ENCODE results near the gene ARHGEF2. TPM values are rescaled to one million over a fixed set of nuclear protein-coding genes. Genes with fewer than 3 reads are reported as not detected.

ARHGEF2 gene
- total and polyA plus RNA-seq, 2 of the 13 experiments (the other 11 are each of a cell fraction or from before 2014, with no cell fraction given): 16.1 to 32.1 TPM

GRCh38 chr1:155967341-155968050, 10.9 kb downstream of the ARHGEF2 start (continued):
- TF ChIP-seq STAT6 (CRISPR knock-in tag; IDR thresholded peaks at IDR 0.05; ENCODE audit: borderline replicate concordance) (no peak), ZNF646 (CRISPR knock-in tag; IDR thresholded peaks at IDR 0.05) (no peak), ZNF546 (CRISPR knock-in tag; conservative IDR thresholded peaks at IDR 0.05) (no peak), ZNF232 (CRISPR knock-in tag; IDR thresholded peaks at IDR 0.05; ENCODE audit: borderline replicate concordance) (peak; percentile 63; the same call in 1 of the 2 replicates), HMGXB4 (CRISPR knock-in tag; IDR thresholded peaks at IDR 0.05; ENCODE audit: borderline replicate concordance in 1 of 2, low read depth in 1 of 2) (peak; percentile 45 to 56; a peak in 2 of 4 replicates), CHD2 (IDR thresholded peaks at IDR 0.05; ENCODE audit: low read depth, low read length) (no peak), ZBTB25 (CRISPR knock-in tag; IDR thresholded peaks at IDR 0.05) (peak; percentile 76; the same call in 1 of the 2 replicates), TBL1XR1 (IDR thresholded peaks at IDR 0.05; ENCODE audit: borderline replicate concordance, low read length, partially characterized antibody) (no peak), NCOA5 (CRISPR knock-in tag; IDR thresholded peaks at IDR 0.05) (no peak), FOXK1 (CRISPR knock-in tag; IDR thresholded peaks at IDR 0.05; ENCODE audit: borderline replicate concordance, low read depth) (peak; percentile 87; the same call in 1 of the 2 replicates)

Data from HepG2 (cell line).